Posterior cingulate gyrus (tissue), 11 donors: ENCODE data around the gene SYCP2L.
"Not testable (repeated sequence)": the region's sequence is repeated elsewhere in the genome, so short reads cannot be mapped to it uniquely, and the experiment has no call there.

Experiments used
- DNase-seq, 10 donors: peaks; one replicate each; pipeline versions ENCODE4 v3.0.0 to v3.0.0-alpha.2; 2020 to 2021; ENCODE audit warnings: mixed read lengths in 3 of 10
- intact Hi-C: fragments of 100-400 bp; cut with DNase I; formaldehyde crosslinking; loops from one replicate; pipeline ENCODE4 v1.15.1; 2023

SYCP2L gene

GRCh38 chr6:10995114-10995707 is 108.4 kb downstream of the SYCP2L start:
- intact Hi-C loops = no loop called here
- no peak for DNase-seq

- no peak for DNase-seq
- intact Hi-C loops = no loop called here
Measured at GRCh38 chr6:10999994-11000393, 113.1 kb downstream of the SYCP2L start.

GRCh38 chr6:11002176-11002575 is 115.3 kb downstream of the SYCP2L start:
- no peak for DNase-seq
- intact Hi-C loops = no loop called here

GRCh38 chr6:11003297-11003696 is 116.4 kb downstream of the SYCP2L start:
- intact Hi-C loops, DNase-seq: not testable (repeated sequence)

- DNase-seq = no peak
- intact Hi-C loops = no loop called here
Measured at GRCh38 chr6:11006061-11006460, 119.2 kb downstream of the SYCP2L start.

- intact Hi-C loops = no loop called here
- no peak for DNase-seq
Measured at GRCh38 chr6:11007715-11008608, 121.1 kb downstream of the SYCP2L start.

- intact Hi-C loops = no loop called here
- no peak for DNase-seq
Measured at GRCh38 chr6:11008821-11009220, 122.0 kb downstream of the SYCP2L start.

GRCh38 chr6:11009353-11009752 is 122.5 kb downstream of the SYCP2L start:
- intact Hi-C loops = no loop called here

GRCh38 chr6:11011787-11012234 is 125.0 kb downstream of the SYCP2L start:
- intact Hi-C loops = loop anchor here (1.0 kb wide), 1 partner anchor 8 kb away; no protein-coding TSS in a partner anchor
- no peak for DNase-seq

More at GRCh38 chr6:11009353-11009752, 122.5 kb downstream of the SYCP2L start:
- no peak for DNase-seq

- DNase-seq = no peak
- intact Hi-C loops = loop anchor here (1.0 kb wide), 1 partner anchor 8 kb away; no protein-coding TSS in a partner anchor
Measured at GRCh38 chr6:11012295-11012754, 125.5 kb downstream of the SYCP2L start.

- intact Hi-C loops = loop anchor here (1.0 kb wide), 1 partner anchor 9 kb away; no protein-coding TSS in a partner anchor
- no peak for DNase-seq
Measured at GRCh38 chr6:11012976-11013720, 126.3 kb downstream of the SYCP2L start.

- intact Hi-C loops = no loop called here
Measured at GRCh38 chr6:11013721-11014070, 126.8 kb downstream of the SYCP2L start.

GRCh38 chr6:11015102-11015501 is 128.2 kb downstream of the SYCP2L start:
- intact Hi-C loops = no loop called here
- DNase-seq = no peak

More at GRCh38 chr6:11013721-11014070, 126.8 kb downstream of the SYCP2L start:
- DNase-seq = no peak

- DNase-seq = no peak
- intact Hi-C loops = no loop called here
Measured at GRCh38 chr6:11016452-11016851, 129.6 kb downstream of the SYCP2L start.

GRCh38 chr6:11017090-11017489 is 130.2 kb downstream of the SYCP2L start:
- DNase-seq = no peak
- intact Hi-C loops = no loop called here

- no peak for DNase-seq
- intact Hi-C loops = no loop called here
Measured at GRCh38 chr6:11018225-11018624, 131.4 kb downstream of the SYCP2L start.

GRCh38 chr6:11021003-11021402 is 134.2 kb downstream of the SYCP2L start:
- DNase-seq = no peak
- intact Hi-C loops = no loop called here

GRCh38 chr6:11021714-11022113 is 134.9 kb downstream of the SYCP2L start:
- no peak for DNase-seq
- intact Hi-C loops = no loop called here

- intact Hi-C loops = no loop called here
Measured at GRCh38 chr6:11023032-11023431, 136.2 kb downstream of the SYCP2L start.

More at GRCh38 chr6:11023032-11023431, 136.2 kb downstream of the SYCP2L start:
- no peak for DNase-seq
